Gastroesophageal sphincter (tissue), 3 donors: ENCODE measurements around the gene BPIFB4.

Experiments used
- CTCF ChIP-seq, 4 experiments: fragments of 200-600 bp in 2 of 4; fragments of 450-650 bp in 2 of 4; sonication (generic) in 1 of 4; IDR thresholded peaks; one replicate each; pipeline ENCODE4 v1.5.1; 2017 to 2019; ENCODE audit warnings: antibody characterized with exemption in 4 of 4, mild to moderate bottlenecking in 2 of 4, moderate library complexity in 2 of 4
- POLR2A ChIP-seq, 2 donors: fragments of 450-650 bp; IDR thresholded peaks; one replicate each; pipeline ENCODE4 v1.6.1; 2017; ENCODE audit warnings: antibody characterized with exemption in 2 of 2, mild to moderate bottlenecking in 2 of 2, moderate library complexity in 1 of 2
- POLR2AphosphoS5 ChIP-seq: sonication (generic); formaldehyde crosslinking; IDR thresholded peaks from one replicate; pipeline ENCODE4 v1.6.1; 2017; ENCODE audit warnings: antibody characterized with exemption

- TF ChIP-seq CTCF (IDR thresholded peaks at IDR 0.05) (no peak), POLR2AphosphoS5 (no peak), POLR2A (IDR thresholded peaks at IDR 0.05) (no peak)
These were observed 12.9 kb downstream of the BPIFB4 start for GRCh38 chr20:33092361-33092760.
